ENCODE results near the gene GADD45B. TPM values are rescaled to one million over a fixed set of nuclear protein-coding genes. Genes with fewer than 3 reads are reported as not detected.

GADD45B gene
- total RNA-seq, 1 donor from 2014 or later: 31.1 TPM

DNA sequence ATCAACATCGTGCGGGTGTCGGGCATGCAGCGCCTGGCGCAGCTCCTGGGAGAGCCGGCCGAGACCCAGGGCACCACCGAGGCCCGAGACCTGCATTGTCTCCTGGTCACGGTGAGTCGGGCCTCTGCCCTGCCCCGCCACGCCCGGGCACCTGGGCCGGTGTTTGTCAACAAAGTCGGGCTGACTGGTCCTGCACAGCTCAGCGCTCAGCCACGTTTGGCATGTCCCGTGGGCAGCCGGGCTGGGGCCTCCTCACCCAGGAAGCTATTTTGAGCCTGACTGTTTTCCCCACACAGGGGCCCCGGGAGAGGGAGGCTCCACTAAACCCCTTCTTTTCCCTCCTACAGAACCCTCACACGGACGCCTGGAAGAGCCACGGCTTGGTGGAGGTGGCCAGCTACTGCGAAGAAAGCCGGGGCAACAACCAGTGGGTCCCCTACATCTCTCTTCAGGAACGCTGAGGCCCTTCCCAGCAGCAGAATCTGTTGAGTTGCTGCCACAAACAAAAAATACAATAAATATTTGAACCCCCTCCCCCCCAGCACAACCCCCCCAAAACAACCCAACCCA is 1.3 kb downstream of the GADD45B start:
- Mint-ChIP-seq H3K27me3 (peaks cover 43% of the 10 kb centered on the region), H3K4me1 (ENCODE audit: unreplicated experiment) (peaks cover 14% of the 10 kb centered on the region), H3K9me3 (no peaks in the 10 kb centered on the region), H3K4me3 (peak overlapping the region; percentile 97), H3K36me3 (no peaks in the 10 kb centered on the region), H3K27ac (peak overlapping the region; percentile 97)
- TF ChIP-seq CTCF (conservative IDR thresholded peaks at IDR 0.05): no peak
- no peak for DNase-seq (ENCODE audit: extremely low spot score, unreplicated experiment)

DNA sequence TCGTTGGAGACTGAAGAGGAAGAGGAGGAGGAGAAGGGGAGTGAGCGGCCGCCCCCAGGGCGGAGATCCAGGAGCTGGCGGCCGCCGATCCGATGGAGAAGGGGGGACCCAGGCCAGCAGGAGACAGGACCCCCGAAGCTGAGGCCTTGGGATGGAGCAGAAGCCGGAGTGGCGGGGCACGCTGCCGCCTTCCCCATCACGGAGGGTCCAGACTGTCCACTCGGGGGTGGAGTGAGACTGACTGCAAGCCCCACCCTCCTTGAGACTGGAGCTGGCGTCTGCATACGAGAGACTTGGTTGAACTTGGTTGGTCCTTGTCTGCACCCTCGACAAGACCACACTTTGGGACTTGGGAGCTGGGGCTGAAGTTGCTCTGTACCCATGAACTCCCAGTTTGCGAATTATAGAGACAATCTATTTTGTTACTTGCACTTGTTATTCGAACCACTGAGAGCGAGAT is 1.8 kb downstream of the GADD45B start:
- Mint-ChIP-seq H3K27ac (peak overlapping the region; percentile 95), H3K36me3 (no peaks in the 10 kb centered on the region), H3K4me3 (peak overlapping the region; percentile 97), H3K27me3 (peaks cover 43% of the 10 kb centered on the region), H3K4me1 (ENCODE audit: unreplicated experiment) (peaks cover 14% of the 10 kb centered on the region), H3K9me3 (no peaks in the 10 kb centered on the region)
- no peak for DNase-seq (ENCODE audit: extremely low spot score, unreplicated experiment)
- TF ChIP-seq CTCF (conservative IDR thresholded peaks at IDR 0.05): no peak

DNA sequence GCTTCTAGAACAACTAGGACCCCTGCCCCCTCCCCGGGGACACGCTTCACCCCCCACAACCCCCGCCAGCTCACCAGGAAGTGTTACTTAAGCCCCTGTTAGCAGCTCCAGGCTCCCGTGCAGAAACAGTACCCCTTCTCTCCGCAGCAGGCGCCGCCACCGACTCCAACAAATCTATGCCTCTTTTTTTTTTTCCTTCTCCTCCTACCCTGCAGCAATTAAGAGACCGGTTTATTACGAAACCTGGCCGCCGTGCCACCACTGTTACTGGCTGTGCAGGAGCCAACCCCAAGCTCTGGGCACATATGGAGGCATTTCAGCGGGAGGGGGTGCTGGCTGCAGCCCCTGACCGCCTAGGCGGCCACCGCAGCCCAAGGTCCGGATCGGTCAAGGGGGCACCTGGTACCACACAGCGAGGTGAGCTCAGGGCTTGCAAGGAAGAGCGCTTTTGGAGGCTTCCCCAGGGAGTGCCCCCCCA is 2.4 kb downstream of the GADD45B start:
- H3K9me3 Mint-ChIP-seq: peaks cover 4% of the 10 kb centered on the region
- H3K4me3 Mint-ChIP-seq: peak overlapping the region; percentile 97
- no peak for DNase-seq (ENCODE audit: extremely low spot score, unreplicated experiment)
- peaks cover 43% of the 10 kb centered on the region for H3K27me3 Mint-ChIP-seq
- peak overlapping the region; percentile 95 for H3K27ac Mint-ChIP-seq
- TF ChIP-seq CTCF (conservative IDR thresholded peaks at IDR 0.05): peak; percentile 58
- H3K4me1 Mint-ChIP-seq (ENCODE audit: unreplicated experiment): peaks cover 14% of the 10 kb centered on the region
- no peaks in the 10 kb centered on the region for H3K36me3 Mint-ChIP-seq

GRCh38 chr19:2478756-2479555 is 3.0 kb downstream of the GADD45B start:
- no peak for TF ChIP-seq CTCF (conservative IDR thresholded peaks at IDR 0.05)
- Mint-ChIP-seq H3K9me3 (peaks cover 4% of the 10 kb centered on the region), H3K4me1 (ENCODE audit: unreplicated experiment) (peaks cover 14% of the 10 kb centered on the region), H3K4me3 (peak overlapping the region; percentile 97), H3K36me3 (no peaks in the 10 kb centered on the region), H3K27ac (peak overlapping the region; percentile 95), H3K27me3 (peaks cover 43% of the 10 kb centered on the region)
- DNase-seq (ENCODE audit: extremely low spot score, unreplicated experiment): no peak

GRCh38 chr19:2479556-2480194 is 3.7 kb downstream of the GADD45B start:
- Mint-ChIP-seq H3K27me3 (peaks cover 43% of the 10 kb centered on the region), H3K27ac (peak overlapping the region; percentile 62), H3K4me3 (peak overlapping the region; percentile 31), H3K9me3 (peaks cover 4% of the 10 kb centered on the region), H3K4me1 (ENCODE audit: unreplicated experiment) (peaks cover 14% of the 10 kb centered on the region), H3K36me3 (no peaks in the 10 kb centered on the region)
- peak; percentile 55 for TF ChIP-seq CTCF (conservative IDR thresholded peaks at IDR 0.05)
- DNase-seq (ENCODE audit: extremely low spot score, unreplicated experiment): no peak
